ENCODE results near the gene STKLD1.

- TF ChIP-seq FOXM1 (IDR thresholded peaks at IDR 0.05; ENCODE audit: borderline replicate concordance) (no peak), ZNF384 (IDR thresholded peaks at IDR 0.05) (no peak), LEF1 (IDR thresholded peaks at IDR 0.05; ENCODE audit: borderline replicate concordance) (no peak), SP1 (IDR thresholded peaks at IDR 0.05) (no peak), SUZ12 (IDR thresholded peaks at IDR 0.05) (no peak)
These were observed 29.6 kb downstream of the STKLD1 start for GRCh38 chr9:133405508-133406438.
